ENCODE results near the gene CREM. TPM values are rescaled to one million over a fixed set of nuclear protein-coding genes. Genes with fewer than 3 reads are reported as not detected.
A peak's percentile ranks its signal among the peaks of the same experiment; 100 is the strongest.

Gene CREM
- total and polyA plus RNA-seq, 2 of the 4 experiments (the other 2 are of a cell fraction) = 33.2 to 40.5 TPM

DNA sequence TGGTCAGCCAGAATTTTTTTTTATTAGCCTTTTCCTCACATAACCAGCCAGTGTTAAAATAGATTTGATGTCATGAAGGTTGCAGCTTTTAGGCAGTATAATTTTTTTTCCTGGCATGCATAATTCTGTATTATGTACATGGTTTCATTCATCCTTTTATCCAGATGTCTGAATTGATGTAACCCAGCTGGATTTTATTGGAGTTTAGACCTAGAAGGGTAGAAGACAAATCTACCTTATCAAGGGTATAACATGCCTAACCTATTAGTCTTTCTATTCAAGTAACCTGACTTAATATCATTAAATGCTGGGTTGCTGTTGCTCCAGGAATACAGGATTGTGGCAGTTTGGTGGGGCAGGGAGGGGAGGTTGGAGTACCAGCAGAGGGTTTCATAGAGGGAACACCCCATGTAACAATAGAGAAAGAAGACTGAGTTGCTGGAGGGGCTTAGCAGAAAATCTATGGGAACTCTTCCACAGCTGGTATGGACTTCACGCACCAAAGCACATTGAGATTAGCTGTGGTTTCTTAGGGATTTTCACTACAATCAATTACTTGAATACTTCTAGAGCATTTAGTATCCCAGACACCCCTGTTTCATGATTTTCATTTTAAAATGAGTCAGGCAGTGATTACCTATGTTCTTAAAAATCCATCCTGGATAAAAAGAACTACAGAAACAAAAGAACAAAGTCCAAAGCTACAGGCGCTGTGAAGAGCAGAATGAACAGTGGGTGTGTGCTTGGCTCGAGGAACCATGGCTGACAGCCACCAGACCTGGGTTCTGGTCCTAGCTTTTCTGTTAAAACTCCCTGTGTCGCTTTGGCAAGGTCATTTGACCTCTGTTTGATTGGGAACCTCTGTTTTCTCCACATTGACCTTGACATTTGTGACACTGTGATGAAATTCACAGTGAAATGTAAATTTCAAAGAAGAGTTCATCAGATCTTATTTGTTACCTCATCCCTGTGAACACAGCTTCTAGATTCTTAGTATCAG lies 93.5 kb downstream of the CREM start (continued):
- no peak for TF ChIP-seq CEBPB (IDR thresholded peaks at IDR 0.05; ENCODE audit: low read depth, low read length)
- no peak for TF ChIP-seq SMC3 (IDR thresholded peaks at IDR 0.05; ENCODE audit: low read depth, low read length)

- H4K91ac ChIP-seq (ENCODE audit: insufficient read depth, low read depth, low read length) = no peak overlapping the region
- ChIA-PET CTCF (no interaction called here), POLR2A (ENCODE audit: unreplicated experiment) (no interaction called here)
- no peaks in the 10 kb centered on the region for H3K79me1 ChIP-seq (ENCODE audit: low read depth in 1 of 2, low read length in 2 of 2)
- ATAC-seq (ENCODE audit: low read depth) = no peak
- no peaks in the 10 kb centered on the region for H3K27me3 ChIP-seq (ENCODE audit: control insufficient read depth, insufficient read depth, low read length)
- dilution Hi-C loops (cut with HindIII; ENCODE audit: low sequenced_read_pairs, unreplicated experiment) (no loop called here), in situ Hi-C loops (cut with MboI; ENCODE audit: low sequenced_read_pairs) (no loop called here), intact Hi-C loops (cut with micrococcal nuclease) (no loop called here)
- no peak overlapping the region for H2BK120ac ChIP-seq (ENCODE audit: low read depth, low read length)
- no peak overlapping the region for H3K56ac ChIP-seq (ENCODE audit: extremely low read depth, insufficient read depth, low read length)
- no peaks in the 10 kb centered on the region for H3K9me1 ChIP-seq (ENCODE audit: insufficient read depth, low read length)
- no peak overlapping the region for H3K9ac ChIP-seq (ENCODE audit: low read depth, low read length)
- no peak overlapping the region for H2AK5ac ChIP-seq (ENCODE audit: low read depth, low read length)
- no peak overlapping the region for H2BK20ac ChIP-seq (ENCODE audit: low read depth, low read length)
- no peaks in the 10 kb centered on the region for H3K4me1 ChIP-seq (ENCODE audit: control insufficient read depth, insufficient read depth, low read length)
- no peaks in the 10 kb centered on the region for H3K36me3 ChIP-seq (ENCODE audit: control insufficient read depth, insufficient read depth, low read length)
- H3K4ac ChIP-seq (ENCODE audit: low read depth, low read length) = no peak overlapping the region
- no peak overlapping the region for H4K5ac ChIP-seq (ENCODE audit: low read depth, low read length)
- H2BK15ac ChIP-seq (ENCODE audit: low read depth, low read length) = no peak overlapping the region
- no TSS peak for BruUV-seq (replicated peaks)
- H2BK5ac ChIP-seq (ENCODE audit: low read depth, low read length, poor library complexity, severe bottlenecking) = no peak overlapping the region
- 60% methylated on average over 1 of the region's 4 CpGs; no CpG with 5 or more reads in 1 of the 2 experiments for WGBS, 2 experiments (ENCODE audit: extremely low coverage in 2 of 2, insufficient read length in 1 of 2)
- H3K23ac ChIP-seq (ENCODE audit: low read depth, low read length) = no peak overlapping the region
- H2AK9ac ChIP-seq (replicated peaks; ENCODE audit: low read depth, low read length, poor library complexity) = no peak overlapping the region
- no peak overlapping the region for H4K8ac ChIP-seq (ENCODE audit: low read depth in 2 of 2, low read length in 2 of 2)
- peak overlapping the region; percentile 58 for H2AFZ ChIP-seq (replicated peaks; ENCODE audit: low read length, poor library complexity)
- H4K20me1 ChIP-seq (ENCODE audit: insufficient read depth, low read length) = no peaks in the 10 kb centered on the region
- no peak overlapping the region for H3K14ac ChIP-seq (replicated peaks; ENCODE audit: low read depth, low read length)
- H3K9me3 ChIP-seq (ENCODE audit: control insufficient read depth, insufficient read depth, low read length) = no peaks in the 10 kb centered on the region
- no peak overlapping the region for H3K4me3 ChIP-seq (ENCODE audit: insufficient read depth, low read depth, low read length)
- no peak overlapping the region for H3K4me2 ChIP-seq (ENCODE audit: low read depth, low read length)
- no peak overlapping the region for H3K27ac ChIP-seq (ENCODE audit: insufficient read depth, low read length)
- no peak overlapping the region for H3K18ac ChIP-seq (ENCODE audit: low read depth, low read length)
- DNase-seq = no peak
- TF ChIP-seq BHLHE40 (IDR thresholded peaks at IDR 0.05; ENCODE audit: low read depth, low read length) = no peak
- no peak for TF ChIP-seq RCOR1 (IDR thresholded peaks at IDR 0.05; ENCODE audit: insufficient replicate concordance, low read length)
- TF ChIP-seq POLR2A (IDR thresholded peaks at IDR 0.05; ENCODE audit: low read depth, low read length) = no peak
- TF ChIP-seq RAD21 (IDR thresholded peaks at IDR 0.05; ENCODE audit: low read length) = no peak
- TF ChIP-seq, protein P1, sequence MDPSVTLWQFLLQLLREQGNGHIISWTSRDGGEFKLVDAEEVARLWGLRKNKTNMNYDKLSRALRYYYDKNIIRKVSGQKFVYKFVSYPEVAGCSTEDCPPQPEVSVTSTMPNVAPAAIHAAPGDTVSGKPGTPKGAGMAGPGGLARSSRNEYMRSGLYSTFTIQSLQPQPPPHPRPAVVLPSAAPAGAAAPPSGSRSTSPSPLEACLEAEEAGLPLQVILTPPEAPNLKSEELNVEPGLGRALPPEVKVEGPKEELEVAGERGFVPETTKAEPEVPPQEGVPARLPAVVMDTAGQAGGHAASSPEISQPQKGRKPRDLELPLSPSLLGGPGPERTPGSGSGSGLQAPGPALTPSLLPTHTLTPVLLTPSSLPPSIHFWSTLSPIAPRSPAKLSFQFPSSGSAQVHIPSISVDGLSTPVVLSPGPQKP (IDR thresholded peaks at IDR 0.05; ENCODE audit: borderline replicate concordance, low read depth, low read length) = no peak
- no peak for TF ChIP-seq CEBPB (IDR thresholded peaks at IDR 0.05; ENCODE audit: low read depth, low read length)
- TF ChIP-seq NFE2L2 (IDR thresholded peaks at IDR 0.05; ENCODE audit: low read depth, low read length) = no peak
- no peak for TF ChIP-seq CHD1 (IDR thresholded peaks at IDR 0.05; ENCODE audit: low read depth, low read length)
- no peak for TF ChIP-seq CTCF (conservative IDR thresholded peaks at IDR 0.05; ENCODE audit: low read depth, low read length)
- TF ChIP-seq MXI1 (IDR thresholded peaks at IDR 0.05; ENCODE audit: borderline replicate concordance, low read depth, low read length) = no peak
- TF ChIP-seq MAZ (IDR thresholded peaks at IDR 0.05; ENCODE audit: borderline replicate concordance, low read depth, low read length) = no peak
- no peak for TF ChIP-seq SMC3 (IDR thresholded peaks at IDR 0.05; ENCODE audit: low read depth, low read length)
- TF ChIP-seq RFX5 (IDR thresholded peaks at IDR 0.05; ENCODE audit: low read depth, low read length) = no peak
- no peak for TF ChIP-seq MAFK (IDR thresholded peaks at IDR 0.05; ENCODE audit: low read depth, low read length)
Measured at GRCh38 chr10:35223016-35223415, 96.4 kb downstream of the CREM start.

Data from IMR-90 (cell line).